ENCODE results near the gene LRRN2.

Gene LRRN2

DNA sequence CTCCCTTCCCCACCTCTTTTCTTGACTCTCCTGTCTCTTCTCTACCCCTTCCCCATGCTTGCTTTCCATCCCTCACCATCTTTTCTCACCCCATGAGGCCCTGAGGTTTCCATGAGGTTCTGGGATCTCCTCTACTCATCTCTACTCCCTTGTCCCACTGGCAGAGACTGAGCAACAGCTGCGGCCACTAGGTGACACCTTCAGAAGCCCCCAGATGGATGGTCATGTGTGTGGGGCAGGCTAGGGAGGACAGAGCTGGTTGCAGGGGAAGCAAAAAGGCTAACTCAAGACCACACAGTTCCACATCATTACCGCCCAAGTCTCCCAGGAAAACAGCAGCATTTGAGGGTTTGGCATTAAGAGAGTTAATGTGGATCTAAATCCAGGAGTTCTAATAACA lies 45.0 kb downstream of the LRRN2 start:
- no peak overlapping the region for H3K4me2 ChIP-seq (ENCODE audit: low read length)
- H3K9ac ChIP-seq (ENCODE audit: low read length) = no peak overlapping the region
- 0 out of 2 replicates have a peak, but pooled peaks cover 7% of the 10 kb centered on the region for H3K27me3 ChIP-seq (ENCODE audit: insufficient read depth, low read length)
- H3K9me3 ChIP-seq (ENCODE audit: low read length) = no peaks in the 10 kb centered on the region
- H4K20me1 ChIP-seq (ENCODE audit: insufficient read depth, low read length) = no peaks in the 10 kb centered on the region
- no peaks in the 10 kb centered on the region for H3K4me1 ChIP-seq (ENCODE audit: insufficient read depth, low read length, severe bottlenecking)
- H3K36me3 ChIP-seq (ENCODE audit: insufficient read depth, low read length) = no peaks in the 10 kb centered on the region
- H3K79me2 ChIP-seq (ENCODE audit: insufficient read depth, low read length) = no peaks in the 10 kb centered on the region
- H2AFZ ChIP-seq (ENCODE audit: low read length) = no peak overlapping the region
- no peak overlapping the region for H3K4me3 ChIP-seq (ENCODE audit: low read depth, low read length, poor library complexity, severe bottlenecking)
- H3F3A ChIP-seq (ENCODE audit: insufficient read depth, low read length) = no peaks in the 10 kb centered on the region
- no peaks in the 10 kb centered on the region for H3K9me2 ChIP-seq (ENCODE audit: low read depth, low read length)
- no peak overlapping the region for H3K27ac ChIP-seq (ENCODE audit: low read depth, low read length, poor library complexity, severe bottlenecking)
- TF ChIP-seq, protein P1, sequence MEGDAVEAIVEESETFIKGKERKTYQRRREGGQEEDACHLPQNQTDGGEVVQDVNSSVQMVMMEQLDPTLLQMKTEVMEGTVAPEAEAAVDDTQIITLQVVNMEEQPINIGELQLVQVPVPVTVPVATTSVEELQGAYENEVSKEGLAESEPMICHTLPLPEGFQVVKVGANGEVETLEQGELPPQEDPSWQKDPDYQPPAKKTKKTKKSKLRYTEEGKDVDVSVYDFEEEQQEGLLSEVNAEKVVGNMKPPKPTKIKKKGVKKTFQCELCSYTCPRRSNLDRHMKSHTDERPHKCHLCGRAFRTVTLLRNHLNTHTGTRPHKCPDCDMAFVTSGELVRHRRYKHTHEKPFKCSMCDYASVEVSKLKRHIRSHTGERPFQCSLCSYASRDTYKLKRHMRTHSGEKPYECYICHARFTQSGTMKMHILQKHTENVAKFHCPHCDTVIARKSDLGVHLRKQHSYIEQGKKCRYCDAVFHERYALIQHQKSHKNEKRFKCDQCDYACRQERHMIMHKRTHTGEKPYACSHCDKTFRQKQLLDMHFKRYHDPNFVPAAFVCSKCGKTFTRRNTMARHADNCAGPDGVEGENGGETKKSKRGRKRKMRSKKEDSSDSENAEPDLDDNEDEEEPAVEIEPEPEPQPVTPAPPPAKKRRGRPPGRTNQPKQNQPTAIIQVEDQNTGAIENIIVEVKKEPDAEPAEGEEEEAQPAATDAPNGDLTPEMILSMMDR (IDR thresholded peaks at IDR 0.05; ENCODE audit: low read length) = no peak
- TF ChIP-seq EZH2 (IDR thresholded peaks at IDR 0.05; ENCODE audit: borderline replicate concordance, low read length) = no peak

DNA sequence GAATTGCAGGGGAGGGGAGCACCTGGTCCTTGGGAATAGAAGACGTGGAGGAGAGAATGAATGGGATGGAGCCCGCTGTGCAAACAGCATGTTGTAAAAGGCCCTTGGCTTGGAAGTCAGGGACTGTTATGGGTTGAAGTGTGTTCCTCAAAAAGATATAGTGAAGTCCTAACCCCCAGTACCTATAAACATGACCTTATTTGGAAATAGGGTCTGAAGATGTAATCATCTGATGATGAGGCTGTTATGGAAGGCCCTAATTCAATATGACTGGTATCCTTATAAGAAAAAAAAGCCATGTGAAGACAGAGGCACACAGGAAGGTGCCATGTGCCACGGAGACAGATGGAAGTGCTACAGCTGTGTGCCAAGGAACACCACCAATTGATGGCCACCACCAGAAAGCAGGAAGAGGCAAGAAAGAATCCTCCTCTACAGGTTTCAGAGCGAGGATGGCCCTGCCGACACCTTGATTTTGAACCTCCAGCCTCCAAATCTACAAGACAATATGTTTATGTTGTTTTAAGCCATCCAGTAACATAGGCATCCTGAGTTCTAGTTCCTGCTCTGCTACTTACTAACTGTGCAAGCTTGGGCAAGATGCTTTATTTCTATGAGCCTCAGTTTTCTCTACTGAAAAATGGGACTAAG lies 51.2 kb downstream of the LRRN2 start:
- no peak overlapping the region for H3K4me3 ChIP-seq (ENCODE audit: low read depth, low read length, poor library complexity, severe bottlenecking)
- H2AFZ ChIP-seq (ENCODE audit: low read length) = no peak overlapping the region
- no peaks in the 10 kb centered on the region for H3K4me1 ChIP-seq (ENCODE audit: insufficient read depth, low read length, severe bottlenecking)
- no peak overlapping the region for H3K4me2 ChIP-seq (ENCODE audit: low read length)
- TF ChIP-seq, protein P1 (IDR thresholded peaks at IDR 0.05; ENCODE audit: low read length) = no peak
- TF ChIP-seq EZH2 (IDR thresholded peaks at IDR 0.05; ENCODE audit: borderline replicate concordance, low read length) = no peak
- no peaks in the 10 kb centered on the region for H3K79me2 ChIP-seq (ENCODE audit: insufficient read depth, low read length)
- H3K9me2 ChIP-seq (ENCODE audit: low read depth, low read length) = no peaks in the 10 kb centered on the region
- H3K9ac ChIP-seq (ENCODE audit: low read length) = no peak overlapping the region
- no peaks in the 10 kb centered on the region for H4K20me1 ChIP-seq (ENCODE audit: insufficient read depth, low read length)
- no peaks in the 10 kb centered on the region for H3K9me3 ChIP-seq (ENCODE audit: low read length)
- peaks cover 6% of the 10 kb centered on the region; the same call in 1 of the 2 replicates for H3K27me3 ChIP-seq (ENCODE audit: insufficient read depth, low read length)
- H3K36me3 ChIP-seq (ENCODE audit: insufficient read depth, low read length) = no peaks in the 10 kb centered on the region
- H3K27ac ChIP-seq (ENCODE audit: low read depth, low read length, poor library complexity, severe bottlenecking) = no peak overlapping the region
- no peaks in the 10 kb centered on the region for H3F3A ChIP-seq (ENCODE audit: insufficient read depth, low read length)

DNA sequence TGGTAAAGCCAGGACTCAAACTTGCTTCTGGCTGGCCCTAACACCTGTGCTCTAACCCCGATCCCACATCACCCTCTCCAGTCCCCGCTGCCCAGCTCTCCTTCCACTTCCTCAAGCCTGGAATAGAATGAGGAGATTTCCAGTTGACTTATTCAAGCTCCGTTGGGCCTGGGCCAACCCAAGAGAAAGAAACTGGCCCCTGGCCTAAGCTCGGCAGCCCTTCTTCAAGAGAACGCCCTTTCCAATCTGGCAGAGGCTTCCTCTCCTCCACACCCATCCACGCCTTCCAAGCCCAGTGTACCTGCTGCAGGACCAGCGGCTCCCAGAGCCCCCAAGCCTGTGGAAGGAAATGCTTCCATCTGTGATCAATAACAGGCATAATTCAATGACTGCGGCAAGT lies 51.9 kb downstream of the LRRN2 start:
- Histone ChIP-seq H3K4me3 (ENCODE audit: low read depth, low read length, poor library complexity, severe bottlenecking) (no peak overlapping the region), H3K27ac (ENCODE audit: low read depth, low read length, poor library complexity, severe bottlenecking) (no peak overlapping the region), H3F3A (ENCODE audit: insufficient read depth, low read length) (no peaks in the 10 kb centered on the region), H3K4me2 (ENCODE audit: low read length) (no peak overlapping the region), H3K27me3 (ENCODE audit: insufficient read depth, low read length) (peaks cover 6% of the 10 kb centered on the region; the same call in 1 of the 2 replicates), H3K36me3 (ENCODE audit: insufficient read depth, low read length) (no peaks in the 10 kb centered on the region), H3K4me1 (ENCODE audit: insufficient read depth, low read length, severe bottlenecking) (no peaks in the 10 kb centered on the region), H3K9me3 (ENCODE audit: low read length) (no peaks in the 10 kb centered on the region), H4K20me1 (ENCODE audit: insufficient read depth, low read length) (no peaks in the 10 kb centered on the region), H3K9me2 (ENCODE audit: low read depth, low read length) (no peaks in the 10 kb centered on the region), H2AFZ (ENCODE audit: low read length) (no peak overlapping the region), H3K79me2 (ENCODE audit: insufficient read depth, low read length) (no peaks in the 10 kb centered on the region), H3K9ac (ENCODE audit: low read length) (no peak overlapping the region)
- TF ChIP-seq, protein P1 (IDR thresholded peaks at IDR 0.05; ENCODE audit: low read length) = no peak
- TF ChIP-seq EZH2 (IDR thresholded peaks at IDR 0.05; ENCODE audit: borderline replicate concordance, low read length) = no peak
